NOMO-1 (cell line): ENCODE measurements around the gene CES1.
"Not testable (repeated sequence)": the region's sequence is repeated elsewhere in the genome, so short reads cannot be mapped to it uniquely, and the experiment has no call there.

Experiments used
- DNase-seq, 2 experiments: peaks; one replicate each; lab custom pipeline; 2025; ENCODE audit not compliant: unreplicated experiment in 2 of 2; lab: John Stamatoyannopoulos, UW

The CES1 gene

GRCh38 chr16:55832773-55833691 is at the start of gene CES1:
Gene CES1 (minus strand): TSS chr16:55833096. CDS start chr16:55833055, 41 bp downstream.
- peak; percentile 98 to 99 for DNase-seq

- no peak for DNase-seq
Observed at GRCh38 chr16:55876854-55877253, 44.0 kb upstream of the CES1 start.

DNA sequence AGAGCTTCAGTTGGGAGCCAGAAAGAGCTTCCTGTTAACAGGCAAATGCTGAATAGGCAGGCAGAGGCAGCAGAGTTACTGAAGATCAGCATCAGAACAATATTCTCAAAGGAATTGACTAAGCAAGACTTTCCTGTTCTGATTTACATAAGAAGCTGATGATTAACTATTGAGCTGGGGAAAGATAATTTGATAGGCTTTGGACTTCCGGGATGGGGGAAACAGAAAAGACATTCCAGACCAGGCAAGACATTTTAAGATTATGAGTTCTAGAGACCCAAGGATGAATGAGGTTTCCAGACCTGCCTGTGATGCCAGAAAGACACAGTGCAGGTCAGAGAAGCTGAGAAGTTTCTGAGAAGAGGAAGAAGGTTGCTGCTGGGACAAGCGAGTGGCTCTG is 42.4 kb upstream of the CES1 start, which contains the start of gene CES5A:
CES5A (minus strand) TSS at position 101 of the 400 bp plus-strand sequence. CDS start 152 bp downstream, outside the sequence.
- DNase-seq = no peak

DNA sequence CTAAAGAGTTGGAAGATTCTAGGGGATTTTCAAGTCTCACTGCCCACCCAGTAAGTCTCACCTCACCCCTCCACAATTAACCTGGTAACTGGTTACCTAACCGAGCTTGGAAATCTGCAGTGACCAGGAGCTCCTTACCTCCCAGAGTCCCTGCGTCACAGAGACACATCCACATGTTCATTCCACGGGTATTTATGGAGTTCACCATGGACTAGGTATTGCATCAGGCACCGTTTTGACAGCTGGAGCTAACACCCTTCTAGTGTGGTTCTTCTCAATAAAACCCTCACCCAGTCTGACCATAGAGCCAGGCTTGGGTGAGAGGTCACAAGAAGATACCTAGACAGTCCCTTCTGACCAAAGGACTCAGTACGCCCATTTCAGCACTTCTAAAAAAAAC is 40.2 kb upstream of the CES1 start:
- no peak for DNase-seq

DNA sequence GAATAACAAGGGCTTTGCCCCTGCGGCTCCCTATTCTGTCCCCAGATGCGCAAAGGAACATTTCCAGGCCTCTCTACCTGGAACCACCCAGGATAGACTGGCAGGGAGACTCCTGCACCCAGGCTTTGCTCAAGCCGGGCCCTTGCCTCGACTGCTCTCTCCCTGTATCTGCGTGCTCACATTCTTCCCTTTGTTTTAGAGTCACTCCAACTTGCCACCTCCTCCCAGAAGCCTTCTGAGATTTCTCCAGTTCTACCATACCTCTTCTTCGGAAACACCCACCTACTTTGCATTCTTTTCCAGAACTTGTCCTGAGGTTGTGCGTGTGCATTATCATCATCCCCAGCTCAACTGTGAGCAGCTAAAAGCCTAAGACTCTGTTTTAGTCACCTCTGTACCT is 39.2 kb upstream of the CES1 start:
- DNase-seq = no peak

GRCh38 chr16:55871411-55872038 is 38.6 kb upstream of the CES1 start:
- DNase-seq = no peak

GRCh38 chr16:55868980-55869379 is 36.1 kb upstream of the CES1 start:
- DNase-seq = no peak

GRCh38 chr16:55868137-55868536 is 35.2 kb upstream of the CES1 start:
- no peak for DNase-seq

DNA sequence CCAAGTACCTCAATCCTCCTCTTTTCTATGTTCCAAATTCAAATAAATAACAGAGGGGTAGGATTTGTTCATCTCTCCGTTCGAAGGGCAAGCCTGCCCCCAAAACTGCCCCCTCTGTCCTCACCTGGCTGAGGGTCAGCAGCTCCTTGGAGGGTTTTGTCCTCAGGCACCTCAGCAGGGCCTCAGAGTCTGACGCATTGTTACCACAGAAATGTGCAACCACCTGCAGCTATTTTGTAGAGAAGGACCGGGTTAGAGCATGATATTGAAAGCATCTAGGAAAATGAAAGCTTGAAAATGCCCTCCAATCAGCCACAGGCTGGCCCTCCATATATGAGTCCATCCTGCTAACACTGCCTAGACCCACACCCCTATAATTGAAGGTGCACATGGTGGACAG is 28.4 kb upstream of the CES1 start:
- DNase-seq = no peak

GRCh38 chr16:55857650-55858049 is 24.8 kb upstream of the CES1 start:
- not testable (repeated sequence) for DNase-seq

- DNase-seq = no peak
Observed at GRCh38 chr16:55856950-55857349, 24.1 kb upstream of the CES1 start.

DNA sequence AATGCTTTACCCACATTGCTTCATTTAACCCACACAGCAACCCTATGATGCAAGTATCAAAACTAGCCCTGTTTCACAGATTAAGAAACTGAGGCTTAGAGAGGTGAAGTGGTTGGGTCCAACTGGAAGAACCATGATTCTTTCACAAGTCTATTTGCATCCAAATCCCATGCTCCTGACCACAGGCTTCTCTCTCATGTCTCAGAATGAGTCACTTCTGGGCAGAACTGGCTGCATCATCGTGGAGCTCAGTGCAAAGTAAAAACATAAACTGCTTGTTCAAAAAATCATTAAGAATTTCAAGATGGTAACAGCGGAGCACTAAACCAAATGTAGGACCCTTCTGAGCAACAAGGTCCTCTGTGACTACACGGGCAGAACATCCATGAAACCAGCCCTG is 20.2 kb upstream of the CES1 start:
- no peak for DNase-seq

- DNase-seq = no peak
Observed at GRCh38 chr16:55849536-55849935, 16.6 kb upstream of the CES1 start.

- no peak for DNase-seq
Observed at GRCh38 chr16:55846598-55847346, 13.9 kb upstream of the CES1 start.

- no peak for DNase-seq
Observed at GRCh38 chr16:55843105-55843395, 10.2 kb upstream of the CES1 start.

GRCh38 chr16:55842369-55843104 is 9.6 kb upstream of the CES1 start:
- DNase-seq = peak; percentile 28 to 74

GRCh38 chr16:55839115-55839514 is 6.2 kb upstream of the CES1 start:
- DNase-seq = peak; percentile 88 to 92

DNA sequence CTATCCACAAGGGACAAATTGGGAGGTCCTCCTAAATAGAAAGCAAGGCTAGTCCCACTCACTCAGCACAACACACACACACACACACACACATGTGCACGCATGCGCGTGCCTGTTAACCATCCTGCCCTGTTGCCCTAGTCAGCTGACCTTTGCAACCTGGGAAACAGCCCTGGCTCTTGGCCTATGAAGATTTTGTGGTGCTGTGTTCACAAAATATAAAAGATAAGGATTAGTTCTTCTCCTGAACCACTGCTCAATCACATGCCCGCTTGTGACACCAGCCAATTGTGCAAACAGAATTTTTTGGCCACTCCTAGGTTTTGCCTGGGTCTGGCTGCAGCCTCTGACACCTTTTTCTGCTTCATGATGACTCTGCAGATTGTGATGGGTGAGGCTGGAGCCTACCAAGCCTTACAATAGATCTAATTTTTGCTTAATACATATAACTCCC is 3.3 kb upstream of the CES1 start:
- peak; percentile 54 to 68 for DNase-seq

DNA sequence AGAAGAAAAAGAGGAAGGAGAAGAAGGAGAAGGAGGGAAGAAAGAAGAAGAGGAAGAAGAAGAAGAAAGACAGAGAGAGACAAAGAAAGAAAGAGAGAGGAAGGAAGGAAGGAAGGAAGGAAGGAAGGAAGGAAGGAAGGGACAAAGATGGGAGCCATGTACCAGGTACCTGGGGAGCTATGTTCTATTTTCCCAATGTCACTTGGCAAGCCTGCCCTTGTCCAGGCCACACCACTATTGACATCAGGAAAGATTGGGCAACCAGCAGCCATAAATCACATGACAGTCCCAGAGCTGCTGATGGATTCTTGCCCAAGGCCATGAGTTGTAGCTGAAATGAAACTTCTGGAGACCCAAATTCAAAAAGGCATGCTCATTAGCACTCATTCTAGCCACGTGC is 2.7 kb upstream of the CES1 start:
- peak; percentile 59 to 77 for DNase-seq

DNA sequence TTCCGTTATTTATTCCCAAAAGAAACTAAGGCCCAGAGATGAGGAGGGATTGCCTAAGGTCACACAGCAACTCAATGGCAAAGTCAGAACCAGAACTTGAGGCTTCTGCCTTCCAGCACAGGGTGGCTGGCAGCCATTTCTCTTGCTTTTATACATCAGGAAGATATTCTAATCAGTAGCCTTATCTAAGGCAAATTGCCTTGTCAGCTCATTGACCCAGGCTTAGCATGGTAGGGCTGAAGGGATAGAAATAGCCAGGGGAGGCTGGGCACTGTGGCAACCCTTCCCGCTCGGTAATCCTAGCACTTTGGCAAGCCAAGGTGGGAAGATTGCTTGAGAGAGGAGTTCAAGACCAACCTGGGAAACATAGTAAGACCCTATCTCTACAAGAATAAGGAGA is 2.3 kb upstream of the CES1 start:
- not testable (repeated sequence) for DNase-seq

DNA sequence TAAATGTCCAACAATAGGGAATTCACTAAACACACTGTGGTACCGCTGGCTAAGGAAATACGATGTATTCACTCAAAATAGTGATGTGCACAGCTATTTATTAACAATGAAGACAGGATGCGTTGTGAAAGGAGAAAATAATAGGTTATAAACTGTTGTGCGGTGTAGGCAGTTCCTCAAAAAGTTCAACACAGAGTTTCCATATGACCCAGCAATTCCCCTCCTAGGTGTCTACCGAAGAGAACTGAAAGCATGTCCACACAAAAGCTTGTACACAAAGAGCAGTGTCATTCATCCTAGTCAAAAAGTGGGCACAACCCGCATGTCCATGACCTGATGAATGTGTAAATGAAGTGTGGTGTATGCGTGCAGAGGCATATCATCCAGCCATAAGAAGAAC is 1.2 kb upstream of the CES1 start:
- DNase-seq = peak; percentile 60 to 93
